SK-N-MC (cell line): ENCODE data around the gene TRMT10B.

ENCODE experiments used
- EZH2 ChIP-seq: fragments of 200-600 bp; sonication (generic); IDR thresholded peaks from one replicate; pipeline ENCODE4 v1.6.1; 2017; ENCODE audit warnings: antibody characterized with exemption
- FOXP2 ChIP-seq: optimal IDR thresholded peaks from 2 replicates; pipeline ENCODE3; 2011; ENCODE audit warnings: mild to moderate bottlenecking, moderate library complexity; ENCODE audit not compliant: insufficient read depth; ENCODE audit errors: extremely low read length, control extremely low read depth
- POLR2AphosphoS5 ChIP-seq: IDR thresholded peaks from 2 replicates; pipeline ENCODE4 v1.6.1; 2012; ENCODE audit warnings: mild to moderate bottlenecking, low read depth, low read length, borderline replicate concordance

DNA sequence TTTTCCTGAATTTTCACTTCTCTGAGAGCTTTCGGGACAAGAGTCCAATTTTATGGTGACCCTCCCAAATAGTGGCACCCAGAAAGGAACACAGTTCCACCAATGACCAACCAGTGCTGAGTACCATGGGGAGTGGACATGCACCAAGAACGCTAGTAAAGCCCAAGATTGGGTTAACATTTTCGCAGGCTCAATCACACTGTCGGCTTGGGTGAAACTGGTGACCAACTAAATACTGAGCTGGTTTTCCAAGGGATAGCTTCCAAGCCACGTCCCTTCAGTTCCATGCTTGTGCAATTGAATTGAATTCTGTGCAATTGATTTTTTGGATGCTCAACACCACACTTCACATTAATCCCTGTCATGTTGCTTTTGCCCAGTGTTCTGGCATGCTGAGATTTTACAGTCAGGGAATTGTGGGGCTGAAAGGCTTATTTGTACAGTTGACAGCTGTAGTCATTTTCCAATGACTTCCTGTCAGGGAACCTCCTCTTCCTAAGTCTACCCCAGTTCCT lies 37.6 kb upstream of the TRMT10B start:
- TF ChIP-seq EZH2 = no peak
- TF ChIP-seq POLR2AphosphoS5 = no peak
- TF ChIP-seq FOXP2 = no peak
